Endothelial cell of umbilical vein (primary cell): ENCODE results near the gene CARD9.

ENCODE experiments used
- CTCF ChIP-seq, 2 donors: IDR thresholded peaks; 1 replicate in 1 of 2; 2 replicates in 1 of 2; pipeline ENCODE4 v1.5.1; 2011; ENCODE audit warnings: low read length in 2 of 2, mild to moderate bottlenecking in 2 of 2, moderate library complexity in 2 of 2, control low read depth in 1 of 2, inconsistent platforms in 1 of 2, low read depth in 1 of 2; ENCODE audit not compliant: insufficient read depth in 1 of 2; ENCODE audit errors: extremely low read depth in 1 of 2
- EZH2 ChIP-seq: IDR thresholded peaks from 2 replicates; pipeline ENCODE4 v1.6.1; 2012; ENCODE audit warnings: borderline replicate concordance, low read depth, mild to moderate bottlenecking, moderate library complexity, low read length, inconsistent platforms; ENCODE audit not compliant: severe bottlenecking
- FOS ChIP-seq: IDR thresholded peaks from 2 replicates; pipeline ENCODE4 v1.6.1; 2011; ENCODE audit warnings: mild to moderate bottlenecking, low read length, moderate library complexity, borderline replicate concordance; ENCODE audit not compliant: insufficient read depth
- JUN ChIP-seq: IDR thresholded peaks from 2 replicates; pipeline ENCODE4 v1.6.1; 2011; ENCODE audit warnings: borderline replicate concordance, low read depth; ENCODE audit not compliant: insufficient read length, insufficient read depth
- POLR2A ChIP-seq: IDR thresholded peaks from 2 replicates; pipeline ENCODE4 v1.6.1; 2012; ENCODE audit warnings: low read depth, mild to moderate bottlenecking, control low read depth, low read length
- POLR2AphosphoS5 ChIP-seq: IDR thresholded peaks from 2 replicates; pipeline ENCODE4 v1.6.1; 2012; ENCODE audit warnings: low read depth, mild to moderate bottlenecking, control low read depth, low read length, moderate library complexity; ENCODE audit not compliant: insufficient read depth

GRCh38 chr9:136370687-136371532 is 2.6 kb downstream of the CARD9 start:
- TF ChIP-seq CTCF (IDR thresholded peaks at IDR 0.05; ENCODE audit: extremely low read depth in 1 of 2, insufficient read depth in 1 of 2, low read depth in 1 of 2, low read length in 2 of 2) (no peak), POLR2A (no peak), JUN (no peak), EZH2 (no peak), FOS (no peak), POLR2AphosphoS5 (no peak)
